Karpas-422 (cell line): ENCODE measurements around the gene NAA15. TPM values are rescaled to one million over a fixed set of nuclear protein-coding genes. Genes with fewer than 3 reads are reported as not detected.

Experiments used
- DNase-seq: peaks from one replicate; pipeline ENCODE4 v3.0.0-alpha.2; 2015
- H2AFZ ChIP-seq: fragments of 200-600 bp; sonication (generic); 2 replicates; pipeline ENCODE4 v1.6.1; 2014; ENCODE audit warnings: antibody characterized with exemption, low read length, mixed read lengths
- H3K27ac ChIP-seq: fragments of 200-600 bp; sonication (generic); 2 replicates; pipeline ENCODE4 v1.5.1; 2014; ENCODE audit warnings: mild to moderate bottlenecking, low read length, moderate library complexity
- H3K27me3 ChIP-seq: fragments of 200-600 bp; sonication (generic); 2 replicates; pipeline ENCODE4 v1.6.1; 2014; ENCODE audit warnings: low read length, mixed read lengths
- H3K36me3 ChIP-seq: fragments of 200-600 bp; sonication (generic); 2 replicates; pipeline ENCODE4 v1.6.1; 2014; ENCODE audit warnings: low read length, mixed read lengths; ENCODE audit not compliant: insufficient read depth
- H3K4me1 ChIP-seq: fragments of 200-600 bp; sonication (generic); 2 replicates; pipeline ENCODE4 v1.6.1; 2014; ENCODE audit warnings: mild to moderate bottlenecking, low read length, mixed read lengths
- H3K4me2 ChIP-seq: fragments of 200-600 bp; sonication (generic); 2 replicates; pipeline ENCODE4 v1.6.1; 2014; ENCODE audit warnings: low read length, low read depth, mild to moderate bottlenecking; ENCODE audit not compliant: poor library complexity, severe bottlenecking
- H3K4me3 ChIP-seq: fragments of 200-600 bp; sonication (generic); 2 replicates; pipeline ENCODE4 v1.5.1; 2014; ENCODE audit warnings: mild to moderate bottlenecking, antibody characterized with exemption, low read length, mixed read lengths
- H3K79me2 ChIP-seq: fragments of 200-600 bp; sonication (generic); 2 replicates; pipeline ENCODE4 v1.6.1; 2014; ENCODE audit warnings: mild to moderate bottlenecking, low read length, mixed read lengths
- H3K9ac ChIP-seq: fragments of 200-600 bp; sonication (generic); 2 replicates; pipeline ENCODE4 v1.6.0; 2014; ENCODE audit warnings: low read length
- H3K9me2 ChIP-seq: fragments of 200-600 bp; sonication (generic), shearing (Covaris generic); replicated peaks from 2 replicates; pipeline ENCODE4 v1.6.0; 2014; ENCODE audit warnings: mild to moderate bottlenecking, low read length, moderate library complexity; ENCODE audit not compliant: insufficient read depth
- H3K9me3 ChIP-seq: fragments of 300-700, 200-600 bp; sonication (generic); 2 replicates; pipeline ENCODE4 v1.6.1; 2014; ENCODE audit warnings: low read length, mixed read lengths
- H4K20me1 ChIP-seq: fragments of 200-600 bp; sonication (generic); 2 replicates; pipeline ENCODE4 v1.6.1; 2014; ENCODE audit warnings: mild to moderate bottlenecking, antibody characterized with exemption, low read length, low read depth; ENCODE audit not compliant: insufficient read depth
- small RNA-seq: library from RNA; depleted of rRNA; stranded (forward); fragments of <200 nt; gene quantifications from one replicate; pipeline ENCODE3, GENCODE V24; 2014
- total RNA-seq: library from RNA; depleted of rRNA; stranded (reverse); fragments of >200 nt; shearing (Covaris generic); gene quantifications from 2 replicates; pipeline ENCODE4 v1.2.3, GENCODE V29; 2014; ENCODE audit warnings: low replicate concordance; rRNA removed

Gene NAA15
- total RNA-seq, 1 experiment from 2014 or later: 44.3 TPM

DNA sequence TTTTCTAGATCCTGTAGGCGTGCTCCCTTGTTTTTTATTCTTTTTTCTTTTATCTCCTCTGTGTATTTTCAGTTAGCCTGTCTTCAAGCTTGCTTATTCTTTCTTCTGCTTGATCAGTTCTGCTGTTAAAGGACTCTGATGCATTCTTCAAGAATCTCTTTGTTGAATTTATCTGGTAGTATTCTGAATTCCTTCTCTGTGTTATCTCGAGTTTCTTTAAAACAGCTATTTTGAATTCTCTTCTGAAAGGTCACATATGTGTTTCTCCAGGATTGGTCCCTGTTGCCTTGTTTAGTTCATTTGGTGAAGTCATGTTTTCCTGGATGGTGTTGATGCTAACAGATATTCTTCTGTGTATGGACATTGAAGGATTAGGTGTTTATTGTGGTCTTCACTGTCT, 167.9 kb downstream of the NAA15 start:
- Histone ChIP-seq H3K27ac (no peak overlapping the region), H3K79me2 (peaks cover 83% of the 10 kb centered on the region), H3K27me3 (no peaks in the 10 kb centered on the region), H4K20me1 (no peaks in the 10 kb centered on the region), H2AFZ (no peak overlapping the region), H3K36me3 (peaks cover 22% of the 10 kb centered on the region), H3K4me1 (no peaks in the 10 kb centered on the region), H3K4me2 (no peak overlapping the region), H3K9me3 (peaks cover 6% of the 10 kb centered on the region; the same call in 1 of the 2 replicates), H3K9ac (no peak overlapping the region), H3K4me3 (no peak overlapping the region), H3K9me2 (no peaks in the 10 kb centered on the region)
- no peak for DNase-seq

Small RNAs within 50 kb of the gene (small RNA-seq; reads per million reads assigned to genes)
- gene RF01225 (not detected), gene RNU6-1074P (not detected), gene RNU6-1214P (not detected)

Other genes with a start within 250 kb of the NAA15 start
- 17.4 and 33.1 TPM in 2 replicates for gene ELF2, start 124.3 kb upstream of the NAA15 start, total RNA-seq
- not detected in 2 replicates for gene MGARP, start 21.3 kb upstream of the NAA15 start, total RNA-seq
- gene NDUFC1, start 972 bp downstream of the NAA15 start, total RNA-seq: 76.7 and 86.8 TPM in 2 replicates
- 9.2 and 17.2 TPM in 2 replicates for gene RAB33B, start 152.6 kb downstream of the NAA15 start, total RNA-seq